Prostate gland (tissue), 2 donors: Measurements from ENCODE around the gene FRMPD2.

Experiments used
- CTCF ChIP-seq, 4 experiments: fragments of 200-600 bp in 2 of 4; fragments of 450-650 bp in 2 of 4; sonication (generic) in 2 of 4; IDR thresholded peaks; 1 replicate in 3 of 4; 2 replicates in 1 of 4; pipeline ENCODE4 v1.5.1; 2016 to 2019; ENCODE audit warnings: antibody characterized with exemption in 4 of 4, mild to moderate bottlenecking in 2 of 4, moderate library complexity in 2 of 4
- POLR2A ChIP-seq: fragments of 450-650 bp; IDR thresholded peaks from one replicate; pipeline ENCODE4 v1.6.1; 2016; ENCODE audit warnings: antibody characterized with exemption, mild to moderate bottlenecking
- POLR2AphosphoS5 ChIP-seq: sonication (generic); formaldehyde crosslinking; IDR thresholded peaks from one replicate; pipeline ENCODE4 v1.6.1; 2017; ENCODE audit warnings: antibody characterized with exemption

GRCh38 chr10:48187126-48187525 is 87.4 kb downstream of the FRMPD2 start:
- TF ChIP-seq CTCF (IDR thresholded peaks at IDR 0.05) (no peak), POLR2A (no peak), POLR2AphosphoS5 (no peak)
